ENCODE measurements around the gene DYNC2I2. TPM values are rescaled to one million over a fixed set of nuclear protein-coding genes. Genes with fewer than 3 reads are reported as not detected.

The DYNC2I2 gene
- total and polyA plus RNA-seq, 2 donors from 2014 or later, result 76.6 to 98.6 TPM

- Histone ChIP-seq H3K9ac (ENCODE audit: low read length in 3 of 3) (no peak overlapping the region), H3K4me1 (ENCODE audit: control insufficient read depth in 2 of 3, insufficient read depth in 2 of 3, low read depth in 1 of 3, low read length in 3 of 3) (peaks cover 0 to 23% (median 9%) of the 10 kb centered on the region in 3 donors), H3K4me3 (ENCODE audit: low read length in 3 of 3) (no peak overlapping the region), H3K9me3 (ENCODE audit: control insufficient read depth in 2 of 3, insufficient read depth in 1 of 3, low read length in 3 of 3) (no peaks in the 10 kb centered on the region), H3K27me3 (ENCODE audit: control insufficient read depth, insufficient read depth, low read length) (no peaks in the 10 kb centered on the region), H3K36me3 (ENCODE audit: control insufficient read depth in 2 of 3, insufficient read depth in 3 of 3, low read length in 3 of 3) (peaks cover 3 to 26% (median 21%) of the 10 kb centered on the region in 3 donors), H3K27ac (ENCODE audit: low read depth in 2 of 2, low read length in 2 of 2) (peak overlapping the region; percentile 93)
- FAIRE-seq (no peak), DNase-seq (peak in 1 of 5 donors; percentile 82)
- TF ChIP-seq, protein P1, sequence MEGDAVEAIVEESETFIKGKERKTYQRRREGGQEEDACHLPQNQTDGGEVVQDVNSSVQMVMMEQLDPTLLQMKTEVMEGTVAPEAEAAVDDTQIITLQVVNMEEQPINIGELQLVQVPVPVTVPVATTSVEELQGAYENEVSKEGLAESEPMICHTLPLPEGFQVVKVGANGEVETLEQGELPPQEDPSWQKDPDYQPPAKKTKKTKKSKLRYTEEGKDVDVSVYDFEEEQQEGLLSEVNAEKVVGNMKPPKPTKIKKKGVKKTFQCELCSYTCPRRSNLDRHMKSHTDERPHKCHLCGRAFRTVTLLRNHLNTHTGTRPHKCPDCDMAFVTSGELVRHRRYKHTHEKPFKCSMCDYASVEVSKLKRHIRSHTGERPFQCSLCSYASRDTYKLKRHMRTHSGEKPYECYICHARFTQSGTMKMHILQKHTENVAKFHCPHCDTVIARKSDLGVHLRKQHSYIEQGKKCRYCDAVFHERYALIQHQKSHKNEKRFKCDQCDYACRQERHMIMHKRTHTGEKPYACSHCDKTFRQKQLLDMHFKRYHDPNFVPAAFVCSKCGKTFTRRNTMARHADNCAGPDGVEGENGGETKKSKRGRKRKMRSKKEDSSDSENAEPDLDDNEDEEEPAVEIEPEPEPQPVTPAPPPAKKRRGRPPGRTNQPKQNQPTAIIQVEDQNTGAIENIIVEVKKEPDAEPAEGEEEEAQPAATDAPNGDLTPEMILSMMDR (IDR thresholded peaks at IDR 0.05; ENCODE audit: borderline replicate concordance, extremely low read depth, insufficient read depth), result no peak
- intact Hi-C loops (cut with DNase I), result no loop called here
These were observed 19.8 kb downstream of the DYNC2I2 start for GRCh38 chr9:128636556-128637530.

DNA sequence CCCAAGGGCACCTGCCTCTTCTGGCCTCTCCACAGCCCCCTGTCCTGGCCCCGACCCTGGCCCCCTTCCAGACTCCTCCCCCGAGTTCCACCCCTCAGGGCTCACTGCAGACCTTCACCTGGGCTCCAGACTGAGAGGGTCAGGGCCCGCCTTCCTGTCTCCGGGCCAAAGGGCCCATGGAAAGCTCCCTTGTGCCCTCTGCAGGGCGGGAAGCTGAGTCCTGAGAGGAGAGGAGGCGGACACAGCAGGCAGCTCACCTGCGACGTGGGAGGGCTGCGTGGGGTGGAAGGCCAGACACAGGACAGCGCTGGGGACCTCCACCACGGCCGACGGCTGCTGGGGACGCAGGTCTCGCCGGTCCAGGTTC is 20.6 kb downstream of the DYNC2I2 start:
- TF ChIP-seq, protein P1 (IDR thresholded peaks at IDR 0.05; ENCODE audit: borderline replicate concordance, extremely low read depth, insufficient read depth), result peak; percentile 31
- peaks cover 0 to 23% (median 9%) of the 10 kb centered on the region in 3 donors for H3K4me1 ChIP-seq (ENCODE audit: control insufficient read depth in 2 of 3, insufficient read depth in 2 of 3, low read depth in 1 of 3, low read length in 3 of 3)
- peaks cover 3 to 34% (median 26%) of the 10 kb centered on the region in 3 donors for H3K36me3 ChIP-seq (ENCODE audit: control insufficient read depth in 2 of 3, insufficient read depth in 3 of 3, low read length in 3 of 3)
- FAIRE-seq, result no peak
- H3K9me3 ChIP-seq (ENCODE audit: control insufficient read depth in 2 of 3, insufficient read depth in 1 of 3, low read length in 3 of 3), result no peaks in the 10 kb centered on the region
- no peaks in the 10 kb centered on the region for H3K27me3 ChIP-seq (ENCODE audit: control insufficient read depth, insufficient read depth, low read length)
- peak in 2 of 5 donors; percentile 39 to 89 for DNase-seq
- H3K4me3 ChIP-seq (ENCODE audit: low read length in 3 of 3), result no peak overlapping the region
- H3K27ac ChIP-seq (ENCODE audit: low read depth in 2 of 2, low read length in 2 of 2), result peak overlapping the region; percentile 93
- no peak overlapping the region for H3K9ac ChIP-seq (ENCODE audit: low read length in 3 of 3)
- intact Hi-C loops (cut with DNase I), result no loop called here

GRCh38 chr9:128635266-128636023 is 21.2 kb downstream of the DYNC2I2 start:
- H3K9ac ChIP-seq (ENCODE audit: low read length in 3 of 3), result peak overlapping the region in 1 of 3 donors; percentile 58
- H3K4me1 ChIP-seq (ENCODE audit: control insufficient read depth in 2 of 3, insufficient read depth in 2 of 3, low read depth in 1 of 3, low read length in 3 of 3), result peaks cover 0 to 23% (median 9%) of the 10 kb centered on the region in 3 donors
- peak overlapping the region in 1 of 3 donors; percentile 17 for H3K4me3 ChIP-seq (ENCODE audit: low read length in 3 of 3)
- FAIRE-seq (no peak), DNase-seq (peak; percentile 68 to 98 (median 76))
- H3K27me3 ChIP-seq (ENCODE audit: control insufficient read depth, insufficient read depth, low read length), result no peaks in the 10 kb centered on the region
- TF ChIP-seq, protein P1 (IDR thresholded peaks at IDR 0.05; ENCODE audit: borderline replicate concordance, extremely low read depth, insufficient read depth), result peak; percentile 29
- no peaks in the 10 kb centered on the region for H3K9me3 ChIP-seq (ENCODE audit: control insufficient read depth in 2 of 3, insufficient read depth in 1 of 3, low read length in 3 of 3)
- intact Hi-C loops (cut with DNase I), result no loop called here
- H3K36me3 ChIP-seq (ENCODE audit: control insufficient read depth in 2 of 3, insufficient read depth in 3 of 3, low read length in 3 of 3), result peaks cover 2 to 37% (median 26%) of the 10 kb centered on the region in 3 donors
- H3K27ac ChIP-seq (ENCODE audit: low read depth in 2 of 2, low read length in 2 of 2), result peak overlapping the region; percentile 93
